GM21529 (cell line): ENCODE results near the gene TMTC1.

Experiments
- ATAC-seq: cut with Tn5 transposase; IDR thresholded peaks from one replicate; pipeline ENCODE4 v1.9.1; 2021; ENCODE audit not compliant: unreplicated experiment

Gene TMTC1

DNA sequence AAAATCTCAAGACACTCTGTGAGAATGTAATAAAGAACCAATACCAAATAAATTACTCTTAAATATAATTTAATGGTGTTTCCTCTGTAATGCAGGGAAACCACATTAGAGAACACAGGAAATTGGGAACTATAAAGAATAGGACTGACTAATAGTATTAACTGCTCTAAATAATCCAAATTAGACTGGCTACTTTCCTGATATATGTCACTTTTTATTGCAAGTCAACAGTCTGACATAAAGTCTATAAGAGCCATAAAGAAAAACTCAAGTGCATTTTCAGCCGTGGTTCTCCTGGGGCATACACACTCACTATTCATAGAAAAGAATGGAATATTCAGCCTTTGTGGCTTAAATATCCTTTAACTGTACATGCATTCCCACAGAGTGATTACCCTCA is 161.5 kb downstream of the TMTC1 start:
- ATAC-seq = no peak

DNA sequence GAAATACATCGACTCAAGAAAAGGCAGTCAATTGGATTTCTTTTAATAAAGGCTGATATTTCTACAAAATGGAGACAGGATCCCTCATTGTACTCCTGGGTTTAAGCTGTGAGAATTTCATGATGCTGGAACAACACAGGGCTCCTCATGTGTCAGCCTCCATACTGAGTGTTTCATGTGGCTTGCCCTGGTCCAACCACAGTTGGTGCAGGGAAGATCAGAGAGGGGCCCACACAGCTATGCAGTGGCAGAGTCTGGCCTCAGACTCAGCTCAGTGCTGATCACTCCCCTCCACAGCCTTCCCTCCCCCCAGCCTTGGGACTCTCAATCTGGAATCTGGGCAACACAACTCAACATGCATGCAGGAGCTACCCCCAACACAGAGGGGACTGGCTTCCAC is 163.7 kb downstream of the TMTC1 start:
- ATAC-seq = no peak

DNA sequence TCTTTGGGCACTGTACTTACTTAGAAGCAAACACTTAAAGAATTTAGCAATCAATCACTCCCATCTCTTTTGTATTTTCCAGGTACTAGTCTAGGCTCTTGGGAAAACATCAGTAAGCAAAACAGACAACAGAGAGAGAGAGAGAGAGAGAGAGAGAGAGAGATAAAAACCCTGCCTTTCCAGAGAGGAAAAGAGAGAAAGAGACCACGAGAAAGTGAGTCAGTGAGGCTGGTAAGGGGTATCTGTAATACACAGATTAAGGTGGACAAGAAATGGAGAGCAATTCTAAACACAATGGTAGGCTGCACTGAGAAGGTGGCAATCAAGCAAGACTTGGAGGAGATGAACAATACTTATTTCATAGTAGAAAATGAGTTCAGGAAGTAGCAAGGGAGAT is 166.3 kb downstream of the TMTC1 start:
- no peak for ATAC-seq

DNA sequence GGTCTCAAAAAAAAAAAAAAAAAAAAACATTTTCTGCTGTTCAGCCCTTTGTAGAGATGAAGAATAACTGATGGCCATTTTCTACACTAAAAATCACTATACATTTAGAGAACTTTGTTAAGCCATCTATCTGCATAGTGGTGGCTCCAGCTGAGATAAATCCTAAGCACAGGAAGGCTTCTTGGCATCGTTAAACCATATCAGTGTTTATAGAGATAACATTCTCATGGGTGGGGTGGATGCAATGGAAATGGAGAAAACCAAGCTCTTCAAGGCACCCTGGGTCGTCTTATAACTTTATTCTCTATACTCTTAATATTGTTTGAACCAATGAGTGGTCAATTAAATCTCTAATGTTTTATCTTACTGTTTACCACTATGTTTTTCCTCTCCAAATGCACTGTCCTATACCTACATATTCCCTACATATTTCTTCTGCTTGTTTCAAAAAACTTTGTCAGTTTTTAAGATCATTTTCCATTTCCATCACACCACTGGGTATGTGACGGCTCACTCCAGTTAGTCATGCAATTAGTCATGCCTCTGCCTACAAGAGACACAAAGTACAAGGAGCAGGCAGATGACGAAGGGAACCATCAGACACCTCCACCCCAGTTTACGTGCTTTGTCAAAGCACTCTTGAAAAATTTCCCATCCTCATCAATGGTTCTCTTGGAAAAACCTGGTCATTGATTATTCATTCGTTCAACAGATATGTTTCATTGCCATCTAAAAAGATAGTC is 166.9 kb downstream of the TMTC1 start:
- ATAC-seq = no peak

DNA sequence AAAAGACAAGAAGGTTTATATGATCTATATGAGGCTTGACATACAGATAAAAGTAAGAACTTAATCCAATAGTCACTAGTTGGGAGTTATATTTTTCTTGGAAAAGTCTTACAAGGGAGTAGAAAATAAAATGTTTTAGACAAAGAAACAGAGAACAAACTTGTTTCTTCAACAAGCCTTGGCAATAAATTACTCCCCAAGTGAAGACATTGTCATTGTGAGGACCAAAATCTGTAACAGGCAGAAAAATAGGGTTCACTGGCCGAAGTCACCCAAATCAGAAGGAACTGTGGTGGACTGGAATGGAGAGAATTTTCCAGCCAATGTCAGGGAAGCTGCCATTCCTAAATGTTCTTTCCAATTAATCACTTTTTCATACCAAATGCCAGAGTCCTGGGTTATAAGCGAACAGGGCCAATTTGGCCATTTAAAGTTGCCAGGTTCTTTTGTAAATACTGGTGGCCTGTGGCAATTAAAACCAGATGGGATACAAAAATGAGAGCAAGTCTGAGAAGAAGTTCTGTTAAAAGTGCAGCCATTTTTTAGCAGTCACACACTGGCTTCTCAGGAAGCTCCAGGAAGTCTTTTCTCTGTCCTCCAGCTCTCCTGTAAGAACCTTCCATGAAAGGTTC is 168.9 kb downstream of the TMTC1 start:
- ATAC-seq = no peak

DNA sequence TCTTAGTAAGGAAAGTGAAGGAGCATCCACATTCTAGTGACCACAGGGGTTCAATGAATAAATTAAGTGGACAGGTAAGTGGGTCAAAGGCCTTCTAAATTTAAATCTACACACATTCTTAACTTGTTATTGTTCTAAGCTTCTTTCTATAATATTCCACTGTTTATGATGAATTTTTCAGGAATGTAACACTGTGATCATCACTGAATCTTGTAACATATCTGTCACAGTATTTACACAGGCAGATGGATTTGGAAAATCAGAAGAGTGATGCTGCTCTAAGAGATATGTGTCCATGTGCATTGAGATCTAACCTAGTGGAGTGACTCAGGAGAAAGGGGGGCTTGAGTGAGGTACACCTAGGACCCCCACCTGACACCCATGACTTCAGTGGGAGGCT is 170.8 kb downstream of the TMTC1 start:
- ATAC-seq = no peak

DNA sequence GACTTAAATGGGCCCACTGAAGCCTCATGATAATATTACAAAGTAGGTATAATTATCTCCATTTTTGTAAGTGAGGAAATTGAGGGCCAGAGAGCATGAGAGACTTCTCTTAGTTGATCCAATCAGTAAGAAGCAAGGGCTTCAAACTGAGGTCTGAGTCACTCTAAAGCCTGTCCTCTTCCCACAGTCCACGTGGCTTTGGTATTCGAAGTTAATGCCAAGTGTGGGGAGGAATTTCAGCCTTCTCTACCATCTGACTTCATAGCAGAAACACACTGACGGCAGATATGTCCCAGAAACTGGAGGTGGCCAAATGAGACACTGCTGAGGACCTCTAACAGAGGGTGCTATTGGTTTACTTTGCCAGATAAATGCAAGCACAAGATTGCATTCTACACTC is 171.8 kb downstream of the TMTC1 start:
- ATAC-seq = no peak

DNA sequence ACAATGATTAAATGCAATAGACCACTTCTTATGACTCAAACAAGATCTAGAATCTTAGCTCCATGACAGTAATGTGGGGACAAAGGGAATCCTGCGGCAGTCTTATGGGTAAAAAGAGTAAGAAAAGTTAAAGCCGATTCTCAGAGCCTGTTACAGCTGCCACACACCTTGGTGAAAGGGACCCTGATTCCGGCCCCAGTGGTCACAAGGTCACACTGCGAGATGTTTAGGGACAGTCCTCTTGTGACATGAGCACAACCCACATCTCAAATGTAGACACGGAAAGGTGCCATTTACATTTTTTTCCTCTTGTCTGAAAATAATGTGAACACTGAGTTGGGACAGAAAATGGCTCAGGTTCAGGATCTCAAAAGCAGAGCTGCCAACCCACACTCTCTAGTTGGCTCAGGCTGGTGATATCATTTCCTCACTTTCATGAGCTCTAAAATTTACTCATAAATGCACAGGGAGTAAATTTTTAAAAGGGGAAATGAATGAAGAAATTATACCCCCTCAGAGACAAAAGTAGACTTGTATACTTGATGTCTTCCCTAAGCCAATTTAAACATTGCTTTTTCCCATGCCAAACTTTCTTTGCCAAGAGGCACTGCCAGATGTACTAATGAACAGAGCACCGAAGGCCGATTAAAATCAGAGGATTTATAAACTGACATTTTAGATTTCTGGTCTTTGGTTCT is 173.1 kb downstream of the TMTC1 start:
- no peak for ATAC-seq

DNA sequence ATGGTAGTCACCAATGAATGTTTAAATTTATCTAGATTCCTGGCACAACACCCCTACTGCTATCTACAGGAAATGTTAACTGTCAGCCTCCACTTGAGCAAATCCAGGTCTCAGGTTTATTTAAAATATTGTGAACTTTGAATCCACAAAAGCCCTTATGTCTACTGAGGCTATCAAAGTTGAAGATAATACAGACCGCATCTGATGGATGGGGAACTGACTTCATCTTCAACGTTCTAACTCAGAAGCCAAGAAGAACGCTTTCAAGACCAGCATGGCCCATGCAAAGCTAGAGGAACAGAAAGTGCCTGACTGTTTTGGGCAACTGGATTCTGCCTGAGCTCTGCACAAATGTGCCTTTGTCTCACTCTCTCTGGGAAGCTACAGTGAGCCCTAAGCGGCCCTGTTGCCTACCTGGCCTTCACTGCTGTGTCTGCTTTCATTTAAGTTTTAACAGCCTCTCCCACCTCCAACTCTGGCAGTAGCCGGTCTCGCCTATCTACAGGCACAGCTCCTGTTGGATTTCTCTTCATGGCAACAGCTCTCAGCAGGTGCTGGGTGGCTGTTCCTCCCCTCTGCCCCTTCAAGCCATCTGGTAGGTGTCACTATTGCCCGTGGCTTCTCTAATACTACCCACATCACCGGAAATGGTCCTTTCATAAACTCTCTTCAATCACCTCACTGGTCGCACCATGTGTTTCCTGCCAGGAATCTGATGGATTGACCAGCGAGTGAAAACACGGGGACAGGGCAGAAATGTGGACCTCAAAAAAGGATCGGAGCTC is 174.1 kb downstream of the TMTC1 start:
- no peak for ATAC-seq

DNA sequence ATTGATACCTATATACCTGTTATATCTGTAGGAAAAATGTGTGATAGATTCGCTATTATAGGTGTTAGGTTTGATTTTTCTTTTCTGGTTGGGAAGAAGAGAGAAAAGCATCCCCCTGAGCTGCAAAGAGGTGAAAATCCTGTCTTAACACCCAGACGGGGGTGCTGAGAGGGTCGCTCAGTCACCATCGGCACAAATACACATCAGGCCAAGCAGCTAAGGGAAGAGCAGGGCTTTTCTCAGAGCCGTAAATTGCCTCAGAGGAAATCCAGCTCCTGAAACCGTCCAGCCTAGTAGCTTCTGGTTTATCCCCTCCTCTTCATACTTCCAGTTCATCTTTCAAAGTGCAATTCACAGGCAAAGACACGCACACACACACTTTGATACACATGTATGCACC is 175.2 kb downstream of the TMTC1 start:
- ATAC-seq = no peak

DNA sequence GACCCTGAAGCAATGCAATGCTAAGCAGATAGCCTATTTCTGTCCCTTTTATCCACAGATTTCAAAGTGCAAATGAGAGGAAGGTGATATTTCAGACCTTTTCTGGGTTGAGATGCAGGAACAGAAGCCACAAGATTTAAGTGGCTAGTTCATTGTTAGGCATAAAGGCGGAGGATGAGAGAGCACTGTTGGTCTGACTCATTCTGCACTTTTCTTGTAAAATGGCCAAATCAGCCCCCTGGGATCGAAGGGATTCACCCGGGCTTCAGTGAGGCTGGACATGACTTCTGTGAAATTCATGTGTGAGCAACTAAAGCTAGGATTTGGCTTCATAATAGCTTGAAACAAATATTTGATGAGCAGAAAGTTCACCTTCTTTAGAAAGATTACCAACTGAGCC is 184.4 kb downstream of the TMTC1 start:
- ATAC-seq = no peak

DNA sequence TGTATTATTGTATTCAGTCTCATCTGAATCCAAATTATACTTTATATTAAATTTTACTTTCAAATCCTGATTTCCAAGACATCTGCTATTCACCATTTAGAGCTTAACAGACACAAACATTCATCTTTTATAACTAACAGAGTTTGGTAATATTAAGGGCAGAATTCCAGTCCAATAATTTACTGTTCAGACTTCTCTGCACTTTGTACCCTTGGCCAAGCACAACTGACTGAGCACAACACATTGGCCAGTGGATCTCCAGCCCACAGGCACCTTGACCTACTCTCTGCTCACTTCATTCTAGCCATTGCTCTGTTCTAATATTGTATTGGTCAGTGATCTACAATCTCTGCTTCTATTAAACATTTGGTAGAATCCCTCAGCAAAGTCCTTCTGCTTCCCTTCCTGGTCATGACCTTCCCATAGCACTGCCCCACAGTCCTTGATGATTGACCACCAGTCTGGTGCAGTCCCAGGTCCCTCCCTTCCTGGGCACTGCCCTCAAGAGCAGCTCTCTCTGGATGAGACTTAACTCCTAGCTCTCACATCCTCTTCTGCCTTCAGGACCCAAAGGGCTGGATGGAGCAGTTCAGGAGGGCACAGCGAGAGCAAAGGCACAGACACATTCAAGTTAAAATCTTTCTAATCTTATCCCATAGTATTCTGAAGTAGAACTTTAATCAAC is 188.5 kb downstream of the TMTC1 start:
- ATAC-seq = no peak

DNA sequence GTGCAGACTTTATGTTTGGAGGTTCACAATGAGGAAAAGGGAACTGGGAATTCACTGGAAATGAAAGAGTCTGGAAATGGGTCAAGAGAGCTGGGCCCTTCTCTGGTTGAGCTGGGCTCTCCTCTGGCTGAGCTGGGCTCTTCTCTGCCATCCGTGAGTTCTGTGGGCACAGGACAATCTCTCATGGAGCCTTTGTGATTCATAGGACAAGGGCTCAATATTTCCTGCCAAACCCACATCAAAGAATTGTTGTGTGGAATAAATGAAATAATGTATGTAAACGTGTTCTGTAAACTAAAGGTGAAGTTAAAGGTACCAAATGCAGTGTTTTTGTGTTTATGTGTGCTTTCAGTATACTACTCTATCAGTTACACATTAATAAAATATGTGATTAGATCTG is 190.7 kb downstream of the TMTC1 start:
- no peak for ATAC-seq

DNA sequence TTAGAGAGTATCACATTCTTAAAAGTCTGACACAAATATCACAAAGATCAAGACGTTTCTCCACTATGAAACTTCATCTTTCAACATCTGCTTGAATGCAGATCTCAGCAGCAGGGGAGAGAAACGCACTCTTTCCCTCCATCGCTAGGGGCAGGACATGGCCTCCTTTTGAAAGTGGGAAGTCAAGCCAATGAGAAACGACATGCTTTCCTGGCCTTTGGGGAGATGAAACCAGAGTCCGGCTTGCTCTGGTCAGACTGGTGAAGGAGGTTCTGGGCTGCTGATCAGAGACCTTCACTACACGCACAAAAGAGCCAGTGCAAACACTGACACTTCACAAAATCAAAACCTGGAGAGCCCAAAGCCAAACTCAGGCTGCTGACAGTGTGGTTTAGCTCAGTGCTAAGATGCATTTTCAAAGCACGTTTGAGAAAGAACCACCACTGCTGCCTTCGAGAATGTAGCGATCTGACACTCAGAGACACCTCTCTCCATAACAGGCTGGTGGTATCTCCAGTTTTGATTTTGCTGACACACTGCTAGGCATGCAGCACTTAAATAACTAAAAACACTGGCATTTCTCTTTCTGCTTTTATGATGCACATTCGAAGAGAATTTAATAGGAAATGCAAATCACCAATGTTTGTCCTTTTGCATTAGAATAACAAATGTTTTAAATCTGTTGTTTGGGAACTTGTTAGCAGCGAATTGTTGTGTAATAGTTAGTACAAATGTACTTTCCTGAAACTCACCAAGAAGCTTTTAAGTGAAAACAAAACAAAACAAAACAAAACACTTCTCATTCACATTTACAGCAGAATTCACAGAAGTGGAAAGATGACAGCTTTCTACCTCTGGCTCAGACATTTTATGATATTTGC is 192.4 kb downstream of the TMTC1 start:
- ATAC-seq = no peak

DNA sequence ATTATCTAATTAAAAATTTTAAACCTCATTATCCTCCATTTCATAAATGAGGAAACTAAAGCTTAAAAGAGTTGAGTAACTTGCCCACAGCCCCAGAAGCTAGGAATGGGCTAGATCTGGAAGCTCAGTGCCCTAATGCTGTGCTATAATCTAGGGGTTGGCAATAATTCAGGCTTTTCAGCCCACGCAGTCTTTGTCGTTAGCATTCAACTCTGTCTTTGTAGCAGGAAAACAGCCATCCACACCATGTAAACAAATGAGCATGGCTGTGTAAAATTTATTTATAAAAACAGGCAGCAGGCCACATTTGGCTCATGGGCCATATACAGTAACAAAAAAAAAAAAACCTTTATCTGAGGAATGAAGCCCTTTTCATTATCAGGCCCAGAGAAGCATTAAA is 193.9 kb downstream of the TMTC1 start:
- ATAC-seq = no peak

DNA sequence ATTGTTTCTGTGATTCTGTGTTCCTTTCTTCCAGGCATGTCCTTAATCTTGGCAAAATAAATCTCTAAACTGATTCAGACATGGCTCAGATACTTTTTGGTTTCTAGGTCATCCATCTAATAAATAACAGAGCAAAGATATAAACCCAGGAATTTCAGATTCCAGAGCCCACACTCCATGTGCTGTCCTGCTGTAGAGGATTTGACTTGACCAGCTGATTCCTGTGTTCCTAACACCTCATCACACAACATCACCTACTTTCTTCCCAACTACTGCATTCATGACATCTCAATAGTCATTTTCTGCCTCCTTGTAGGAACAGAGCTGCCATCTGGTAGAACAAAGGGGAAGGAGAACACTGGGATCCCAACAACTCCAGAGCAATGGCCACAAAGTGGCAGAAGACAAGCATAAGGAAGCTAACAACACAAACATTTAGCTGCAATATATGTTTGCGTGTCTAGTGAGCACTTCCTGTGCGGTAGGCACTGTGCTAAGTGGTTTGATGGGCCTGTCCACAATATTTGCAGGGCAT is 194.4 kb downstream of the TMTC1 start:
- no peak for ATAC-seq

DNA sequence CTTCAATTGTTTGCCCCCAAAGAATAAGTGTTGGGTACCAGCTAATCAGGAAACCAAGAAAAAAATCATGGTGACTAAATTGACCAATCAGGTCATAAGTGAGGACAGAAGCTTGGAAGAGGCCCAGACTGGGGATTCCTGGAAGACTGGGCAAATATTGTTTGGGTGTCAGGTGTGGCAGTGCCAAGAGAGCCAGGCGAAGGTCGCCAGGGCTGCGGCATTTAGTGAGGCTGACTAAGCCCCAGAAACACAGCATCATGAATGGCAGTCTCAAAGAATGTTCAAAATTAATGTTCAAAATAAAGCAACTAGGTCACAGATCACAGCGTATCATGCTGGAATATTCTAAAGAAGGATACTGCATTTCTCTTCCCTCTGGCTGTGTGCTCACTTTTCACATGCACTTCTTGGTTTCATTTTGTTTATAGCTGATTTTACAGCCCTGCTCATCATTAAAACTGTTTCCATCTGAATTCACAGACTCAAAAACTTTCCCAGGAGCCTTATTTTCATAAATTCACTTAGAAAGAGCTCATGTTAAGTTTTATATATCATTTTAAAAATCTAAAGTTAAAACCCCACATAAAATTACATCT is 201.0 kb downstream of the TMTC1 start:
- ATAC-seq = no peak

DNA sequence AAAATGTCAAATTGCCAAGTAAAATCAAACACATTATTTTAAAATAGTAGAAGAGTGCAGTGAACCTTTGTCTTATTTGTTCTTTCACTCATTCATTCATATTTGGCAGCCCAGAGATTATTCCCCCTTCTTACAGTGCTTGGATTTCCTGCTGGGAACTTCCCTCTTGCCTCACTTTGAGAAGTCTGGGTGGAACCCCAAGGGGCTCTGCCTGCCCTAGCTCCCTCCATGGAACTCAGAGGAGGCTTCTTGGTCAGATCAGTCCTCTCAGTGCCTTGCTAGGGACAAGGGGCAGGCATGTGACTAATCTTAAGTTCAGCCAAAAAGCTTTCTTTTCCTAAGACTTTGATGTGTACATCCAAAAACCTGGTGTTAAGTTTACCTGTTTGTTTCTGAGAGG is 201.6 kb downstream of the TMTC1 start:
- no peak for ATAC-seq

DNA sequence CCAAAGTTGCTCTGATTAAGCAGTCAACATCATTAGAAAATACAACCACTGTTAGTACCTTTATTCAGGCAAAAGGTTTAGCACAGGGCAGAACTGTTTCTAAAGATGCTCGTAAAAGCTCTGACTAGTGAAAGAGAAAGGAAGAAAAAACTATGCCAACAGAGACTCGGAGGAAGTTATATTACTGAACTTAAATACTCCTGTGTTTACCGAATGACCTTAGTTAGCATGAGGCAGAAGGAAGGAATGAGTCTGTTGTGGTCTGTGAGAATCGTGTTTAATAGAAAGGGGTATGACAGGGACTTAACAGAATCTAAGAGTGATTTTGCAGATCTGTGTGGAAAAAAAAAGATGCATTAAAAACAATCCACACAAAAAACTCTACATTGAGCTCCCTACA is 202.1 kb downstream of the TMTC1 start:
- no peak for ATAC-seq
